ENCODE data around the gene TWNK.
"Not testable (repeated sequence)": the region's sequence is repeated elsewhere in the genome, so short reads cannot be mapped to it uniquely, and the experiment has no call there.

Gene TWNK

GRCh38 chr10:100972904-100973535 lies 14.3 kb upstream of the TWNK start:
- DNase-seq (ENCODE audit: low read depth in 2 of 2) = no peak

GRCh38 chr10:100975397-100975796 lies 11.9 kb upstream of the TWNK start:
- not testable (repeated sequence) for DNase-seq (ENCODE audit: low read depth in 2 of 2)

GRCh38 chr10:100976906-100977305 lies 10.4 kb upstream of the TWNK start:
- DNase-seq (ENCODE audit: low read depth in 2 of 2) = no peak

GRCh38 chr10:100977436-100977835 lies 9.9 kb upstream of the TWNK start:
- no peak for DNase-seq (ENCODE audit: low read depth in 2 of 2)

- DNase-seq (ENCODE audit: low read depth in 2 of 2) = no peak
These were observed 9.0 kb upstream of the TWNK start for GRCh38 chr10:100978121-100978900.

GRCh38 chr10:100978901-100979195 lies 8.5 kb upstream of the TWNK start:
- DNase-seq (ENCODE audit: low read depth in 2 of 2) = no peak

GRCh38 chr10:100979791-100980272 lies 7.5 kb upstream of the TWNK start:
- DNase-seq (ENCODE audit: low read depth in 2 of 2) = no peak

- DNase-seq (ENCODE audit: low read depth in 2 of 2) = no peak
These were observed 7.0 kb upstream of the TWNK start for GRCh38 chr10:100980311-100980710.

- no peak for DNase-seq (ENCODE audit: low read depth in 2 of 2)
These were observed 6.6 kb upstream of the TWNK start for GRCh38 chr10:100980711-100981110.

- DNase-seq (ENCODE audit: low read depth in 2 of 2) = no peak
These were observed 6.1 kb upstream of the TWNK start for GRCh38 chr10:100981178-100981772.

- no peak for DNase-seq (ENCODE audit: low read depth in 2 of 2)
These were observed 4.2 kb upstream of the TWNK start for GRCh38 chr10:100982916-100983830.

GRCh38 chr10:100983868-100984671 lies 3.3 kb upstream of the TWNK start:
- no peak for DNase-seq (ENCODE audit: low read depth in 2 of 2)

GRCh38 chr10:100984672-100985177 lies 2.6 kb upstream of the TWNK start:
- DNase-seq (ENCODE audit: low read depth in 2 of 2) = no peak

- no peak for DNase-seq (ENCODE audit: low read depth in 2 of 2)
These were observed 2.0 kb upstream of the TWNK start for GRCh38 chr10:100985336-100985735.

- DNase-seq (ENCODE audit: low read depth in 2 of 2) = no peak
These were observed 756 bp upstream of the TWNK start for GRCh38 chr10:100986623-100986951.

- DNase-seq (ENCODE audit: low read depth in 2 of 2) = no peak
These were observed 324 bp downstream of the TWNK start for GRCh38 chr10:100987685-100988049.

GRCh38 chr10:100988166-100988565 lies 823 bp downstream of the TWNK start:
- no peak for DNase-seq (ENCODE audit: low read depth in 2 of 2)

GRCh38 chr10:100989088-100989487 lies 1.7 kb downstream of the TWNK start:
- no peak for DNase-seq (ENCODE audit: low read depth in 2 of 2)

GRCh38 chr10:100993986-100994708 lies 6.8 kb downstream of the TWNK start:
- DNase-seq (ENCODE audit: low read depth in 2 of 2) = no peak

GRCh38 chr10:100995181-100995580 lies 7.8 kb downstream of the TWNK start:
- no peak for DNase-seq (ENCODE audit: low read depth in 2 of 2)

Measured in stimulated activated CD8-positive, alpha-beta memory T cell treated with anti-CD3 and anti-CD28 coated beads, Interleukin-7, amount 100 ng/mL, for 1 hour (primary cell).